DMS53 (cell line): ENCODE measurements around the gene IER5L.

Source experiments
- DNase-seq: peaks from one replicate; lab custom pipeline; 2025; lab: John Stamatoyannopoulos, UW

IER5L gene

DNA sequence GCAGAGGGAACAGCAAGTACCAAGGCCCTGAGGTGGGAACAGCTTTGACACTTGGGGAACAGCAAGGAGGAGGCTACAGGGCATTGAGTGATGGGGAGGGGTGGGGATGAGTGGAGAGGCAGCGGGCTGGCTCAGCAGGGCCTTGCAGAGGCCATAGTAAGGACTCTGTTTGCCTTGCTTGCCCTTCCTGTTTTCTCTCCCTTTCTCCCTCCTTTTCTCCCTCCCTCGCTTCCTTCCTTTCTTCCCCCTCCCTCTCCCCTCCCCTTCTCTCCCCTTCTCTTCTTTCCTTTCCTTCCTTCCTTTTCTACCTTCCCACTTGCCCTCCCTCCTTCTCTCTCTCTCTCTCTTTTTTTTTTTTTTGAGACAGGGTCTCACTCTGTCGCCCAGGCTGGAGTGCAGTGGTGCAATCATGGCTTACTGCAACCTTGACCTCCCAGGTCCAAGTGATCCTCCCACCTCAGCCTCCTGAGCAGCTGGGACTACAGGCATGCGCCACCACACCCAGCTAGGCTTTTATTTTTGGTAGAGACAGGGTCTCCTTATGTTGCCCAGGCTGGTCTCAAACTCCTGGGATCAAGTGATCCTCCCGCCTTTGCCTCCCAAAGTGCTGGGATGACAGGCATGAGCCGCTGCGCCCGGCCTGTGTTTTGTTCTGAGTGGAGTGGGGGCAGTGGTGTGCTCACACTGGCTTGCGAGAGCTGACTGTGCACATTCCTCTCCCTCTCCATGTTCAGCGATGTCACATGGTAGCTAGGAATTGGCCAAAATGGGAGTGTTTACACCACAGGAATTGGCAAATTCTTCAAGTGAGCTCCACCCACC, 17.1 kb downstream of the IER5L start:
- no peak for DNase-seq

DNA sequence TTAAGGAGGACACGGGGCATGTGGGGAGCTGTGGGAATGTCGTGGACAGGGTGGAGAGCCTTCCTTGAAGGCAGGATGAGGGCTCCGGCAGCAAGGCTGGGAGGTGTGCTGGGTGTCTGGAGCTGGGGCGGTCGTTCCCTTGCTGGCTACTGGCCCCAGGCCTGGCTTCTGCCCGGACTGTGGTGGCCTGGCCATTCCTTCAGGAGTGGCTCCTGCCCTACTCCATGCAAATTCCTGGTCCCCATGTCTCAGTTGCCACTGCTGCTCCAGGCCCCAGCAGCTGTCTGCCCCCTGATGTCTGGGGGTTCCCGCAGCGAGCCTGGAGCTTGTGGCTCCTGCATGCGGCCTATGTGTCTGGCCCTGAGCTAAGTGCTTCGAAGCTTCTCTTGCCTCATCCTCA, 21.9 kb downstream of the IER5L start:
- no peak for DNase-seq

DNA sequence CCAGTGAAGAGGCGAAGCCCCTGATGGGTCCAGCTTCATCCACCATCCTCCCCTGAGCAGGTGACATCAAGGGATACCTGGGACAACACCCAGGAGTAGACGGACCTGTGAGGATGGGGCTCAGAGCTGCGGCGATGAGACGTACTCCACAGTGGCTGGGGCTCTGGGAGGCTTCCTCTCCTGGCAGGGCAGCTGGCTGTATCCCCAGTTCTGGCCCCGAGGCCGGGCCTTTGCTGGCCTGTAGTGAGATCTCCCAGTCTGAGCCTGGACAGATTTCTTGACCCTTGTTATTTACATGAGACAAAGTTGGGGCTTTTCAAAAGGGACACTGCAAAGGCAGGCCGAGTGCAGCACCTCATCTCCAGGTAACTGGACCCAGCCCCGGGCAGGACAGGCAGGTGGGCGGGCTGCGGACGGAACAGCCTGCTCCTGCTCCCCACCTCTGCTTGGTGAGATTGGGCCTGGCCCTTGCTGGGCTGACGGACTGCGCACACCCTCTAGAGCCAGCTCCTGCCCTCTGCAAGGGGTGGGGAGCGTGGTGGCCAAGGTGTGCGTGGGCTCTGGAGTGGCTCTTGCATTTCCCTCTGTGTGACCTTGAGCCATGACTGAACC, 23.1 kb downstream of the IER5L start:
- no peak for DNase-seq

DNA sequence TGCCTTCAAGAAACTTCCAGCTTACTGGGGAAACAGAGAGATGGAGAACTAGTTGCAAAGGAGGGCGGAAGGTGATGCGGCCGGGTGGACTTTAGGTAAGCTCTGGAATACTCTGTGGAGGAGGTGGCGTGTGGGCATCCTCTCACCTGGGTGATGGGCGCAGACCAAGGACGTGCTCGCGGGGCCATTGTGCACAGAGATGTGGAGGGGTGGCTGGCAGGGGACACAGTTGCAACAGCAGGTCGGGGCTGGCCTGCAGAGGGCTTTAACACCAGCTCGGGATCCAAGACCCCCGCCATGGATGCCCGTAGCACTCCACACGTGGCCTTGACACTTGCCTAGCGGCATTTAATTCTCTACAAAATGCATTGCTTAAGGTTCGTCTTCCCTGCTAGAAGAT, 26.6 kb downstream of the IER5L start:
- no peak for DNase-seq

DNA sequence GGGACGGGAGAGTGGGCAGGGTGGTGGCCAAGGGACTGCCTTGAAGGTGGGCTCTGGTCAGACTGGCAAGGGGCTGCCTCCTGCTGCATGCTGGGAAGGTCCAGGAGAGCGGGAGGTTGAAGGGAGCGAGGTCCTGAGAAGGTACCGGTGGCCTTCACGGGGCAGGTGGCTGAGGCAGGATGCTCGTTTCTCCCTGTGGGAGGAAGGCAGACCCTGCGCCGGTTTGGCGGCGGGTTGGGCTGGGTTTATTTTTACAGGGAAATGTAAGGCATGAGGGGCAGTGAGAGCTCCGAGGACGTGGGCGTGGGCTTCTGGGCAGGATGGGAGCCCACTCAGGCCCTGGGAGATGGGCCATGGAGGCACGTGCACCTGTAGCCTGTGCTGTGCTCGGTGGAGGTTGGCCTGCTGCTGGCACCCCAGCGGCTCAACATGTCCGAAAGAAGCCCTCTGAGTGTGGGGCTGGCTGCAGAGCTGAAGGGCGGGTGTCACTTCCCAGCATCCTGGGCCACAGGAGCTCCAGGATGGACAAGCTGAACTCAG, 27.3 kb downstream of the IER5L start:
- DNase-seq, result no peak

DNA sequence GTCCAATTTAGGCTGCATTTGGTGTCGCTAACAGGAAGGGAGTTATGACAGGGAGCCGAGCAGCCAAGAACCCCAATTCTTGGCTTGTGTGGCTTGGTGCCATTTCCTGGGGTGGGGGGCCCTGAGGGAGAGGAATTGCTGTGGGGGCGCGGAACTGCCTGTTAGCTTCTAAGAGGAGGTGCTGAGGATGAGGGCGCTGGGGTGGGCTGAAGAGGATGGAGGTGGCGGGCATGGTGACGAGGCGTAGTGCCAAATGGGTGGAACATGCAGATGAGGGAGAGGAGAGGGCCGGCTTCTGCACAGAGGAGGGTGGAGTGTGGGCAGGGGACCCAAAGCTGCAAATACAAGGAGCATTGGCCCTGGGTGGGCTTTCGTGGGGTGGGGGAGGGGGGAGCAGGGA, 27.9 kb downstream of the IER5L start:
- no peak for DNase-seq

DNA sequence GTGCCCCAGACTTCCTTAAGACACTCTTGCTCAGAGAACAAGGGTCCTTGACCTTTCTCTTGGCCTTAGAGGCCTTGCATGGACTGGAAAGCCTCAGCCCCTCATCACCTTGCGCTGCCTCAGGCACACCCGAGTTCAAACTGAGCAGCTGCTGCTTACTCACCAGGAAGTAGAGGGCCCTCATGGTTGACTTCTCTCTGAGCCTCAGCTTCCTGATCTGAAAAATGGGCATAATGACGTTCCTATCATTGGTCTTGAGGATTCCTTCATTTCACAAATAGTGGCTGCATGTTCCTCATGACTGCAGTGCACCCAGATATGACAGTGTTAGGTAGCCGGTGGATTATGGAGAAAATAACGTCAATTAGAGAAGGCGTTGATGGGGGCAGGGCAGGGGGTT, 28.6 kb downstream of the IER5L start:
- DNase-seq, result peak; percentile 16

DNA sequence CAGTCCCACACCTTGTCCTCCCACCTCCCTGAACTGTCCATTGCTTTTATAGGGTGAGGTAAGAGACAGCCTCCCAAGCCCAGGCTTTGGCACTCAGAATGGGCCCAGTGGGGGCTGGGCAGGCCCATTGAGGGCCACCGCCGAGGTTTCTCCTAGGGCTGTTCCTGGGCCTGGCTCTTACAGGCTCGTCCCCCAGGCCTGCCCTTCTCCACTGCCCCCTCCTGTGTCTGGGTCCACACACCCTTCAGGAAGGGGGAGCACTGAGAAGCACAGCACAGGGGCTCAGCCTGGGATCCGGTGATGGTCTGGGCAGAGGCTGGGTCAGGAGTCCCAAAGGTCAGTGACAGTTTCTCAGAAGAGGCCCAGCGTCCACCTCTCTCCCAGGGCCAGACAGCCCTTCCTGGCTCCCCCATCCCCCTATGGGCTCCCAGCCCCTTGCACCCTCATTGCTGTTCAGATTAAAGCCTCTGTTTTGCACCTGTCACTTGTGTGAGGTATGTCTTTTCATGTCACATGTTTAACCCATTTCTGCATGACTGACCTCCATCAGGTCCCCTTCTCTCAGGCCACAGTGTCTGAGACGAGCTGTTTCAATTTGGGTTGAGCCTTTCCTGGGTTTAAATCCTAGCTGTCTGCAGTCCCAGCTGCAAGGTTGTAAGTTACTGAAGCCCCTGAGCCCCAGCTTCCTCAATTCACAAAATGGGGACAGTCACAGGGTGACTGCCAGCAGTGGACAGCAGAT, 29.4 kb downstream of the IER5L start:
- DNase-seq, result no peak

DNA sequence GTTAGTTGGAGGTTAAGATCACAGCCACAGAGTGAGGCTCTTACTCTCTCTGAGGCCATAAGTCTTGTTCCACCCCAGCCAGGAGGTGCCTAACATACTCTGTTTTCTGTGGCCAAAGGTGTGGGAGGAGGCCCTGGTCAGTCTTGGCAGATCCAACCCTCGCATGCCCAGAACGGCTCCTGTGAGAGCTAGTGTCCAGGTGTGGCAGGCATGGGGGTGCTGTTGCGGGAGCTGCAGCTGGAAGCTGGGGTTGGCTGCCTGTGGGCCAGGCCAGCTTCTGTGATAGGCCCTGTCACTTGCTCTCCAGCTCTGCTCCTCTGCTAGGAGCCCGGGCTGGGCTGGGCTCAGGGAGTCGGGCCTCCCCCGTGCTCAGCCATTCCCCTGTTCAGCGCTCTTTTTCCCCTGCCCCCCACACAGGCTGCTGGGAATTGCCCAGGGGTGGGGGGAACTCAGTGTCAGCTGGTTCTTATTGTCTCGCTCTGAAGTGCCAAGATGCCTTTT, 31.6 kb downstream of the IER5L start:
- no peak for DNase-seq

DNA sequence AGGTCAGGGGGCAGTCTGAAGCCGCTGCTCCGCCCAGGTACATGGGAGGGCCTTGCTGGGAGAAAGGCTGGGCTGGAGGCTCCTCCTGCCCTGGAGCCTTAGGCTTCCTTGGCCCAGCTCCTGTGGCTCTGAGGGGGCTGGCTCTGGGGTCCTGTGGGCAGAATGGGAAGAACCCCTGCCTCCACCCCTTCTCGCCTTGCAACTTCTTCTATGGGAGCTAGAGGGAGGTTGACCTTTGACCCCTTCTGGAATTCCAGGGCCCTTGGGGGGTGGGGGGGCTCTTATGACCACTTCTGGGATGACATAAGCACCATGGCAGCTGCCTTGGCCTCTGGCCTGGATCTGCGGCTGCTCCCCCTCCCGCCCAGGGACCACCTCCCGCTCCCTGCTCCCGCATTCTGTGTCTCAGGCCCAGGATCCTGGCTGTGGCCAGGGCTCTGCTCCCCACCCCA, 32.2 kb downstream of the IER5L start:
- DNase-seq, result no peak

DNA sequence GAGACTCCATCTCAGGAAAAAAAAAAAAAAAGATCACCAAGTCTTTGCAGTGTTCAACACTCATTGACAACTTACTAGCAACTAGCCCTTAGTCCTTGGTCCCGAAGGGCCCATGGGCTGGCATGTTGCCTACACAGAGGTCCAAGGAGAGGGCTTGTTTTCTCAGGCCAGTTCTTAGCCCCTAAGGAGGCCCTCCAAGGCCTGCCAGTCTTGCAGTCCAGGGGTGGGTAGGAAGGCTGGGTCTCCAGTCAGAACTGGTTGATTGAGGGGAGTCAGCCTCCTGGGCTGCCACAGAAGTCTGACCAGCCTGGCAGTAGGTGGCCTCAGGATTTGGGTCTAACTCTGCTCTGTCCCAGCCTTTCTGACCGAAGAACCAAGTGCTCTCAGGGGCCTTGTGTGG, 32.7 kb downstream of the IER5L start:
- no peak for DNase-seq

DNA sequence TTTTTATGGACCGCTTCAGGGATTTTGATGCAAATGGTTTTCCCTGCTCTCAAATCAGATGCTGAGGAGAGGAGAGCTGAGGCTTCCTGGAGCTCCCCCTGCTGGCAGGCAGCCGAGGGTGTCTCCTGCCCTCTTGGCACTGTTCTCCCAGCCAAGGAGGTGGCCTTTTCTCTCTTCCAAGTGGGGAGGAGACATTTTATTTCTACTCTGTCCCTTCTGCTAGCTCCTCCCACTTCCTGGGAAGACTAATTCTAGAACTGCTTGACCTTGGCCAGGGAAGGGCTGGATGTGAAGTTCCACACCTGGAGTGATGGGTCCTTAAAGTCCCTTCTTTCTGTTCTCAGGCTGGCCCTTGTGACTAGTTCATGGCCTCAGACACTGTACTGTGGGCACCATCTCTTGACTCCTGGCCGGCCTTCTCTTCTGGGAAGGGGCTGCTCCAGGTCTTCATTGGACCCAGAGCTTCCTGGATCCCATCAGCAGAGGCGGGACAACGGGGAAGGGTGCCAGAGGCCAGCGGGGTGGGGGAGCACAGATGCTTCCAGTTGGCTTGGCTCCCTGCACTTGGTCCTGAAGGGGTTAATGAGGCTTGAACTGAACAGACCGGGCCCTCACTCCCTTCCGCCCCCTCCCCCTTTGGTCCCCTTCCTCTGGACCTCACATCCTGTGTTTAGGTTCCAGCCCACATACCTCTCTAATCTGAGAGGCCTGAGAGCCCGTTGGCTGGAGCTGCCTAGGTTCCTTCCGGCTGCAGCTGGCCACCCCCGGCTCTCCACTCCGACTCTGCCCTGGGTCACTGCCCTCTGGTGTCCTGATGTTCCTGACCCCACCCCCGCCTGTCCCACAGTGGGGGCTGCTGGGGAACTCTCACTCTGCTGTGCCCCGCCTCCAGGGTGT, 34.8 kb downstream of the IER5L start:
- DNase-seq, result peak; percentile 82

DNA sequence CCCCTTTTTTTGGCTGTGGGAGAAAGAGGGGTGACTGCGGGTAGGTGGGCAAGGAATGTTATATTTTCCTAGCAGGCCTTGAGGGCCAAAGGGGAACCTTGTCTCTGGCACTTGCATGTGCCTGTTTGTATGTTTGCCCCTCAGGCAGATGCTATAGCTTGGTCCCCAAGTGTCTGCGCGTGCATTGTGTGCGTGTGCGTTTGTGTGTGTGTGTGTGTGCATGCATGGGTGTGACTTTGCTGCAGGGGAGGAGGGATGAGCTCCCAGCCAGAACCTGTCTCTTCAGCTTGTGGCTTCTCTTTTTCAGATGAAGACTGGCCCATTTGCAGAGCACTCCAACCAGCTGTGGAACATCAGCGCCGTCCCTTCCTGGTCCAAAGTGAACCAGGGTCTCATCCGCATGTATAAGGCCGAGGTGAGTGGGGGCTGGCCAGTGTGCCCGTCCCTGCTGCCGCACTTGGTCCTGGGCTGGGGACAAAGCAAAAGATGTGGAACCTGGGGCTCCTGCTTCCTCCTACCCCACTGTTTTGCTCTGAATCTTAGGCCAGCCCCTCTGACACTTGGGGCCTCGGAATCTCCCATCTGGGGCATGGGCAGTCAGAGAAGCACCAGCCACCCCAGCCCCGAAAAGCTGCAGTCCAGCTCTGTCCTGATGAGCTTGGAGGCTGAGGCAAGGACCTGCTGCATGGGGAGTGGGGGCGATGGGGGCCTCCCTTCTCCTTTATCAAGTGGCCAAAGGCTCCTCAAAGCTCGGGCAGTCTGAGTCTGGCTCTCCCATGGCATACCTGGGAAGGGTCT, 35.7 kb downstream of the IER5L start:
- no peak for DNase-seq

DNA sequence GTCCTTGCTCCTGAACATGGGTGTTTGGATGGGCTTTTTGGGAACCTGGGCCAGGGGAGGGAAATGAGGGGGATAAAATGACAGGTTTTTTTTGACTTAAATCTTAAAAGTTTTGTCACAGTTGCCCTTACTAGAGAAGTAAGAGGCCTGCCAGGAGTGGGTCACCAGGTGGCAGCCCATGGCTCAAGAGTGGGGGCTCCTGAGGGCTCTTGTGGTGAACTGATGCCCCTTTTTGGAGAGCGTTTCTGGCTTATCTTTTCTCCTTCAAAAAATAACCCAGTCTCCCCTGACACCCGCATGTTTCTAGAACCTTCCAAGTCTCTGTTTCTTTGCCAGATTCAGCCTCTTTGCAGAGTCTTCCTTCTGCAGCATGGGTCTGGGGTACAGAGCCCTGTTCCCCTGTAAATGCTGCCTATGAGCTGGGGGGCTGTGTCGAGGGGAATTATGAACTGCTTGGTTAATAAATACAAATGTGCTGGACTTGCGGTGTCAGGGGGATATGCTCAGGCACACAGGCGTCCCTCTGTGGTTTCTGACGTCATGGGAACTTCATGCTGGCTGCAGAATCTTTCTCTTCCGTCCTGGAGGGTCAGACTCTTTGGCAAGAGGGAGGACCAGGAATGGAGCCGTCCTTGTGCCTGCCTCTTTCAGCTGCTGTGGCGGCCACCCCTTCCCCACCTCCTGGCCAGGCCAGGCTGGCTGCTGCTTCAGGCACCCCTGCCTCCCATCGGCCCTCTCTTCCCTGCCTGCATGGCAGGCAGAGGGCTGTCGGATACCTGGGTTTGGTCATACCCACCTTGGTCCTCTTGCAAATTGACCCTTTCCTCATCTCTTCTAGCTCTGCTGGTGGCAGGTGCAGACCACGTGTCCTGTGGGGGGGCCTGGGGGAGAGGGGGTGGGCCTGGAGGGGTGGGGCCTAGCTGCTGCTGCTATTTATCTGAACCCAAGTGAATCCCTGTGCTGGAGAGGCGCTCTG, 36.7 kb downstream of the IER5L start:
- no peak for DNase-seq

DNA sequence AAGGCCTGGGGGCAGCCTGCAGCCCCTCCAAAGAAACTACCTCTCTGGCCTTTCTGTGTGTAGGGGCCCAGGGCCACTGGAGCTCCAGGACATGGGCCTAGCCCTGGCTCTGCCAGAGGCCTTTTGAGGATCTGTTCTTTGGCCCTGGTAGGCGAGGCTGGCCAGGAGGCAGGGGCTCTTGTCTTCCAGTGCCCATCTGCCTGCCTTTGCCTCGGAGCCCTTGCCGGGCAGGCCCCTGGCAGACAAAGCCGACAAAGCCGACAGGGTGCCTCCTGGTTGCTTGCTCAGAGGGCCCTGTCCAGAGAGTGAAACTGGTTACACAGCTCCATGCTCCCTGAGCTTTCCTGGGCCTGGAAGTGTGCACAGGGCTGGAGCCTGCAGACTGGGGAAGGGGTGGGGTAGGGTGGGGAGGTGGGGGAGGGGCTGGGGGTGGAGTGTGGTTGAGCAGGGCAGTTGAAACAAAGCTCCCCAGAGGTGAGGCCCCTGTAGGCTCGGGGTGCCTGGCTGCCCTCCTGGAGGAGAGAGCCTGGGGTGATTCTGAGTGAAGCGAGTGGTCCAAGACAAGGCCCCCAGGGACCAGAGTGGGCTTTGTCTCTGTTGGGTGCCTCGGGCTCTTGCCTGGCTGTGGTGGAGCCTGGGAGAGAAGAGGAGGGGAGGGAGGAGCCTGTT, 37.5 kb downstream of the IER5L start:
- DNase-seq, result peak; percentile 71

DNA sequence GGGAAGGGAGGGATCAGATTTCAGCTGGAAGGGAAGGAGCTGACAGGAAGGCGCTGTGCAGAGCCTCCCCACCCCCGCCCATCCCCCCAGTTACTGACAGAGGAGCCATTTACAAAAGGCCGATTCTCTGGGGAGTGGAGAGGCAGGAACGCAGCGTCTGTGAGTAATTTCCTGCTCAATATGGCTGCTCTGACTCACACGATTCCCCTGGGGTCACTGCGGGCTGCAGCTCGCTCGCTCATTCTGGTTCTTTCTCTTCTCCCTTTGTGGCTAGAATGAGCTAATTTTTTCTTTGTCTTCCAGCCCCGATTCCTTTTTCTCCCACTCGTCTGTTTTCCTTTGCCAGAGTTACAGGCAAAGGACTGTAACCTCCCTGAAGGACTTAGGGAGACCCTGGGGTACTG, 38.1 kb downstream of the IER5L start:
- DNase-seq, result peak; percentile 90

DNA sequence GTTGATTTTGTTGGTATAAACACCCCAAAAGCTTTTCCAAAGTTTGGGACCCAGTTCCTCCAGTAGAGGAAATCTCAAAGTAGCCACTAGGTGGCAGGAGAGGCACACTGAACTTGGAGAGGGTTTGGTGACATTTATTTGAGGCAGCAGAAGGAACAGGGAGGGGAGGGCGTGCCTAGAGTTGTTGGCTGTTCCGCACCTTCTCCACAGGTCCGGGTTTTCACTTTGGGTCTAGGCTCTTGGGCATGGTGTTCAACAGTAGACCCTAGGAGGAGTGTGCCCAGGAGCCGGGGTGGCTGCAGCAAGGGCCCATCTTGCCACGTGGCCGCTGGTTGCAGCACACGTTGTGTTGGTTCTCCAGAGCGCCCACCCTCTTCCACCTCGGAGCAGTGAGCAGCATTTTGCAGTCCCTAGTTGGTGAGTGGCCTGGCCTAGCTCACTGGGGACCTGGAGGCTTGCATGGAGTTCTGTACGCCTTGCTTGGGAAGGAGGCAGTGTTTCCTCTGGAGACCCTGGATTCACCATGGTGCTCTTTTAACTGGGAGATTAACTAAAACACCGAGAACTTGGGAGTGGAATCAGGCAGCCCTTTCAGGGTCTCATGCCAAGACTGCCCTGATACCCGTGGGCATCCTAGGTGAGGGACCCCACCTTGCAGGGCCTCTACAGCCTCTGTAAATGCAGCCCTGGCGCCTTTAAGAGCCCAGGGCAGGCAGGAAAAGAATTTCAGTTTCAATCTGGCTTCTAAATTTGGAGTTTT, 38.6 kb downstream of the IER5L start:
- DNase-seq, result peak; percentile 90
